GM23248 (cell line): ENCODE measurements around the gene MBP.

Experiments used
- EZH2 ChIP-seq: fragments of 200-600 bp; sonication (generic); IDR thresholded peaks from 2 replicates; pipeline ENCODE4 v1.6.1; 2018; ENCODE audit warnings: antibody characterized with exemption, mild to moderate bottlenecking; ENCODE audit not compliant: insufficient read depth, poor library complexity, severe bottlenecking
- EZH2phosphoT487 ChIP-seq: fragments of 200-600 bp; sonication (generic); IDR thresholded peaks from 2 replicates; pipeline ENCODE4 v1.6.1; 2018; ENCODE audit warnings: antibody characterized with exemption, moderate library complexity, mild to moderate bottlenecking, low read depth; ENCODE audit not compliant: insufficient read depth

DNA sequence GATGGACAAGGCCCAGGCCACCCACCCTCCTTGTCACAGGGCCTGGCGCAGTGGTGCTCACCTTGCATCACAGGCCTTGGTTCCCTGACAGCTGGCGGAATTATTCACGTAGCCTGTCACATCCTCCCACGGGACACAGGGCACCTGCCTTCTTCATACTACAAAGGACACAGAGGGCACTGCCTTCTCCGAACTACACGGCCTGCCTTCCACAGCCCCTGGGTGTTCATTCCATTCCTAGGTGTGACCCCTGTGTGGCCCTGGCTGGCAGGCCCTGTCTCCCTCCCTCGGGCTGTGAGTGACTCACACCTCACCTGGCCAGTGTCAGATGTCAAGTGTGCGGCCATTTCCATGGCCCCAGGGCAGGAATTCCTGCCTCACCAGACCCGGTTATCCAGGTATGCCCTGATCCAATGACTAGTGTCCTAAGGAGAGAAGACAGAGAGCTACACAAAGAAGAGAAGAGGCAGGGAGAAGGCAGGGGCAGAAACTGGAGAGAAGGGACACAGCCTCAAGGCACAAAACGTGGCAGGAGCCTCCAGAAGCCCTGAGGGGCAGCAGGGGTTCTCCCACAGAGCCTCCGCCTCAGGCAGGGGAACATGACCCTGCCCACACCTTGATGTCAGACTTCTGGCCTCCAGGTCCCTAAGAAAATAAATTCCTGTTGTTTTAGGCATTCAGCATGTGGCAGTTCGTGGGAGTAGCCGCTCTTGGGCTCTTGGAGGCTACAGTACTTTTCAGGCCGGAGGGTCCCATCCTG is 43.4 kb downstream of the MBP start:
- TF ChIP-seq EZH2phosphoT487 (no peak), EZH2 (no peak)
